Panc1 (cell line): ENCODE data around the gene TWSG1. TPM values are rescaled to one million over a fixed set of nuclear protein-coding genes. Genes with fewer than 3 reads are reported as not detected.
"Not testable (repeated sequence)": the region's sequence is repeated elsewhere in the genome, so short reads cannot be mapped to it uniquely, and the experiment has no call there.

Experiments
- ATAC-seq: fragments of 200-7000 bp; cut with Tn5 transposase; 2 replicates; pipeline ENCODE4 v1.9.1; 2020; ENCODE audit warnings: mild to moderate bottlenecking, moderate library complexity
- BruUV-seq: library from RNA; stranded (reverse); fragments of 400-500 nt; replicated peaks from 2 replicates; lab custom pipeline; 2021; lab: Mats Ljungman, UMichigan
- CTCF ChIA-PET: fragments of 300-600 bp; sonication (Branson Sonifier 250); formaldehyde crosslinking; loops from one replicate; lab custom pipeline; 2022; ENCODE audit warnings: antibody characterized with exemption; lab: Charles Lee
- POLR2A ChIA-PET: fragments of 300-600 bp; sonication (Branson Sonifier 250); formaldehyde crosslinking; loops from one replicate; lab custom pipeline; 2022; ENCODE audit warnings: antibody characterized with exemption; lab: Charles Lee
- DNase-seq: peaks from one replicate; pipeline ENCODE4 v3.0.0-alpha.2; 2010; ENCODE audit warnings: low read depth, low spot score
- H3K27ac ChIP-seq: 2 replicates; pipeline ENCODE4 v1.5.1; 2011; ENCODE audit warnings: mild to moderate bottlenecking, low read length, inconsistent platforms
- H3K27me3 ChIP-seq: fragments of 200-500 bp; sonication (Bioruptor generic); 2 replicates; pipeline ENCODE4 v1.6.0; 2014; ENCODE audit warnings: low read length, inconsistent platforms; ENCODE audit not compliant: control insufficient read depth, insufficient read depth
- H3K36me3 ChIP-seq: fragments of 200-500 bp; sonication (Bioruptor generic); 2 replicates; pipeline ENCODE4 v1.5.1; 2014; ENCODE audit warnings: inconsistent platforms, mild to moderate bottlenecking, low read length, moderate library complexity; ENCODE audit not compliant: control insufficient read depth, insufficient read depth
- H3K4me1 ChIP-seq: 2 replicates; pipeline ENCODE4 v1.5.1; 2011; ENCODE audit warnings: inconsistent platforms, mild to moderate bottlenecking, low read length, moderate library complexity; ENCODE audit not compliant: control insufficient read depth, insufficient read depth
- H3K4me3 ChIP-seq, 2 experiments: 2 replicates each; pipeline ENCODE4 v1.5.1; 2011 to 2012; ENCODE audit warnings: low read depth in 2 of 2, low read length in 2 of 2, mild to moderate bottlenecking in 2 of 2, inconsistent platforms in 1 of 2, moderate library complexity in 1 of 2
- H3K9me3 ChIP-seq: fragments of 200-500 bp; sonication (Bioruptor generic); 2 replicates; pipeline ENCODE4 v1.5.1; 2014; ENCODE audit warnings: low read depth, mild to moderate bottlenecking, inconsistent platforms, low read length, moderate library complexity; ENCODE audit not compliant: control insufficient read depth, insufficient read depth
- POLR2AphosphoS5 ChIP-seq: IDR thresholded peaks from 2 replicates; pipeline ENCODE4 v1.6.1; 2012; ENCODE audit warnings: mild to moderate bottlenecking, low read depth, low read length, moderate library complexity
- SIN3A ChIP-seq: IDR thresholded peaks from 2 replicates; pipeline ENCODE4 v1.6.1; 2012; ENCODE audit warnings: low read depth, mild to moderate bottlenecking, low read length, moderate library complexity, borderline replicate concordance; ENCODE audit not compliant: insufficient read depth
- TCF7L2 ChIP-seq: IDR thresholded peaks from 2 replicates; pipeline ENCODE4 v1.6.1; 2011; ENCODE audit warnings: mild to moderate bottlenecking, low read depth, low read length, inconsistent platforms
- in situ Hi-C: cut with HindIII; loops from 2 replicates; pipeline ENCODE4 v1.10.0; 2016; ENCODE audit warnings: low sequenced_read_pairs, low pct_unique_long_range_greater_than_20kb
- intact Hi-C: fragments of 100-400 bp; cut with micrococcal nuclease; formaldehyde crosslinking; loops from one replicate; pipeline ENCODE4 v1.10.0; 2022; ENCODE audit not compliant: unreplicated experiment
- total RNA-seq: library from RNA; stranded (reverse); gene quantifications from one replicate; pipeline ENCODE4 v1.2.1, GENCODE V29; 2021; ENCODE audit not compliant: unreplicated experiment
- TF ChIP-seq, protein P1 (sequence below): fragments of 450-650 bp; IDR thresholded peaks from 2 replicates; pipeline ENCODE4 v1.5.1; 2017; ENCODE audit warnings: mild to moderate bottlenecking
- TF ChIP-seq, protein P2 (sequence below), 2 experiments: IDR thresholded peaks; 2 replicates each; pipeline ENCODE4 v1.6.1; 2011 to 2012; ENCODE audit warnings: low read depth in 2 of 2, control low read depth in 1 of 2, low read length in 1 of 2, mild to moderate bottlenecking in 1 of 2, moderate library complexity in 1 of 2; ENCODE audit not compliant: insufficient read depth in 1 of 2

TWSG1 gene
- total RNA-seq, 1 experiment from 2014 or later, result 54.1 TPM

DNA sequence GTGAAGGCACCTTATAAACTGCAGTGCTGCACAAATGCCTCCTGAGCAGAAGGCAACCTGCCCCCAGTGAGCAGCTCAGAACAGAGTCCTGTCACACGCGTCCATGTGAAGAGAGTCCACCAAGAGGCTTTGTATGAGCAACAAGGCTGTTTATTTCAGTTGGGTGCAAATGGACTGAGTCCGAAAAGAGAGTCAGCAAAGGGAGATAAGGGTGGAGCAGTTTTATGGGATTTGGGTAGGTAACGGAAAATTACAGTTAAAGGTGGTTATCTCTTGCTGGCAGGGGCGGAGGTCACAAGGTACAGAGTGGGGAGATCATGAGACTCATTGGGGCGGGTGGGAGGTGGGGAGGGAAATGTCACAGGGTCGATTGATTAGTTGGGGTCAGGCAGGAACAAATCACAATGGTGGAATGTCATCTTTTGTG, 87.3 kb downstream of the TWSG1 start:
- Histone ChIP-seq H3K4me1 (peaks cover 19% of the 10 kb centered on the region), H3K36me3 (no peaks in the 10 kb centered on the region), H3K4me3 (no peak overlapping the region), H3K27ac (no peak overlapping the region), H3K9me3 (no peaks in the 10 kb centered on the region; the same call in 1 of the 2 replicates), H3K27me3 (no peaks in the 10 kb centered on the region)
- ChIA-PET CTCF (no interaction called here), POLR2A (no interaction called here)
- ATAC-seq (no peak), DNase-seq (no peak)
- in situ Hi-C loops, result no loop called here
- no TSS peak for BruUV-seq
- intact Hi-C loops, result no loop called here
- TF ChIP-seq SIN3A (no peak), TCF7L2 (no peak), POLR2AphosphoS5 (no peak)
- TF ChIP-seq, protein P1, sequence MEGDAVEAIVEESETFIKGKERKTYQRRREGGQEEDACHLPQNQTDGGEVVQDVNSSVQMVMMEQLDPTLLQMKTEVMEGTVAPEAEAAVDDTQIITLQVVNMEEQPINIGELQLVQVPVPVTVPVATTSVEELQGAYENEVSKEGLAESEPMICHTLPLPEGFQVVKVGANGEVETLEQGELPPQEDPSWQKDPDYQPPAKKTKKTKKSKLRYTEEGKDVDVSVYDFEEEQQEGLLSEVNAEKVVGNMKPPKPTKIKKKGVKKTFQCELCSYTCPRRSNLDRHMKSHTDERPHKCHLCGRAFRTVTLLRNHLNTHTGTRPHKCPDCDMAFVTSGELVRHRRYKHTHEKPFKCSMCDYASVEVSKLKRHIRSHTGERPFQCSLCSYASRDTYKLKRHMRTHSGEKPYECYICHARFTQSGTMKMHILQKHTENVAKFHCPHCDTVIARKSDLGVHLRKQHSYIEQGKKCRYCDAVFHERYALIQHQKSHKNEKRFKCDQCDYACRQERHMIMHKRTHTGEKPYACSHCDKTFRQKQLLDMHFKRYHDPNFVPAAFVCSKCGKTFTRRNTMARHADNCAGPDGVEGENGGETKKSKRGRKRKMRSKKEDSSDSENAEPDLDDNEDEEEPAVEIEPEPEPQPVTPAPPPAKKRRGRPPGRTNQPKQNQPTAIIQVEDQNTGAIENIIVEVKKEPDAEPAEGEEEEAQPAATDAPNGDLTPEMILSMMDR, result no peak
- TF ChIP-seq, protein P2, sequence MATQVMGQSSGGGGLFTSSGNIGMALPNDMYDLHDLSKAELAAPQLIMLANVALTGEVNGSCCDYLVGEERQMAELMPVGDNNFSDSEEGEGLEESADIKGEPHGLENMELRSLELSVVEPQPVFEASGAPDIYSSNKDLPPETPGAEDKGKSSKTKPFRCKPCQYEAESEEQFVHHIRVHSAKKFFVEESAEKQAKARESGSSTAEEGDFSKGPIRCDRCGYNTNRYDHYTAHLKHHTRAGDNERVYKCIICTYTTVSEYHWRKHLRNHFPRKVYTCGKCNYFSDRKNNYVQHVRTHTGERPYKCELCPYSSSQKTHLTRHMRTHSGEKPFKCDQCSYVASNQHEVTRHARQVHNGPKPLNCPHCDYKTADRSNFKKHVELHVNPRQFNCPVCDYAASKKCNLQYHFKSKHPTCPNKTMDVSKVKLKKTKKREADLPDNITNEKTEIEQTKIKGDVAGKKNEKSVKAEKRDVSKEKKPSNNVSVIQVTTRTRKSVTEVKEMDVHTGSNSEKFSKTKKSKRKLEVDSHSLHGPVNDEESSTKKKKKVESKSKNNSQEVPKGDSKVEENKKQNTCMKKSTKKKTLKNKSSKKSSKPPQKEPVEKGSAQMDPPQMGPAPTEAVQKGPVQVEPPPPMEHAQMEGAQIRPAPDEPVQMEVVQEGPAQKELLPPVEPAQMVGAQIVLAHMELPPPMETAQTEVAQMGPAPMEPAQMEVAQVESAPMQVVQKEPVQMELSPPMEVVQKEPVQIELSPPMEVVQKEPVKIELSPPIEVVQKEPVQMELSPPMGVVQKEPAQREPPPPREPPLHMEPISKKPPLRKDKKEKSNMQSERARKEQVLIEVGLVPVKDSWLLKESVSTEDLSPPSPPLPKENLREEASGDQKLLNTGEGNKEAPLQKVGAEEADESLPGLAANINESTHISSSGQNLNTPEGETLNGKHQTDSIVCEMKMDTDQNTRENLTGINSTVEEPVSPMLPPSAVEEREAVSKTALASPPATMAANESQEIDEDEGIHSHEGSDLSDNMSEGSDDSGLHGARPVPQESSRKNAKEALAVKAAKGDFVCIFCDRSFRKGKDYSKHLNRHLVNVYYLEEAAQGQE (IDR thresholded peaks at IDR 0.05; ENCODE audit: insufficient read depth in 1 of 2, low read depth in 2 of 2, low read length in 1 of 2), result no peak

DNA sequence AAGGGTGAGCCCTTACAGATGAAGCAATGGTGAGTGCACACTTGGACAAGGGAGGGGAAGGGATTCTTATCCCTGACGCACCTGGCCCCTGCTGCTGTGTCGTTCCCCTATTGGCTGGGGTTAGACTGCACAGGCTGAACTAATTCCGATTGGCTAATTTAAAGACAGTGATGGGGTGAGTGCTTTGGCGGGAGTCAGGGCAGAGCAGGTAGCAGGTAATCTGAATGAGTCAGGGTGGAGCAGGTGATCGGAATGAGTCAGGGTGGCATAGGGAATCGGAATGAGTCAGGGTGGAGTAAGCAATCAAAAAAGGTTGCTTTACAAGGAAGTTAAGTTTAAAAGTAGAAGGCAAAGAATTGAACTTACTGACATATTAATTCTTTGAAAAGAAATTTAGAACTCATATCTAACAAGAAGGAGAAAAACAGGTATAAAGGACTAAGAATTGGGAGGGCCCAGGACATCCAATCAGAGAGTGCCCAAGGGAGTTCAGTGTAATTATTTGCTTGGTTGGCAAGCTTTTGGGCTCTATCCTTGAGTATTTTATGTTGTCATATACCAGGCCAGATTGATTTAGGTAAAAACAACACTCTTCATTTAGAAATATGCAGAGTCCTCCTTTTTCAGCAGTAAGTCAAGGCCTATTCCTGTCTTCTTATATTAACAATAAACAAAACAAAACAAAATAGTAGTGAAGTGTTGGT, 88.4 kb downstream of the TWSG1 start:
- no peaks in the 10 kb centered on the region for H3K27me3 ChIP-seq
- H3K4me1 ChIP-seq, result peaks cover 9% of the 10 kb centered on the region
- no peak for TF ChIP-seq SIN3A
- TF ChIP-seq, protein P2 (IDR thresholded peaks at IDR 0.05; ENCODE audit: insufficient read depth in 1 of 2, low read depth in 2 of 2, low read length in 1 of 2), result no peak
- no peak for TF ChIP-seq POLR2AphosphoS5
- TF ChIP-seq, protein P1, result no peak
- TF ChIP-seq TCF7L2, result no peak
- no peaks in the 10 kb centered on the region; the same call in 1 of the 2 replicates for H3K9me3 ChIP-seq
- CTCF ChIA-PET, result no interaction called here
- intact Hi-C loops, result no loop called here
- no TSS peak for BruUV-seq
- H3K4me3 ChIP-seq, result no peak overlapping the region
- no peak for DNase-seq
- no peaks in the 10 kb centered on the region for H3K36me3 ChIP-seq
- POLR2A ChIA-PET, result no interaction called here
- no peak for ATAC-seq
- in situ Hi-C loops, result no loop called here
- no peak overlapping the region for H3K27ac ChIP-seq

DNA sequence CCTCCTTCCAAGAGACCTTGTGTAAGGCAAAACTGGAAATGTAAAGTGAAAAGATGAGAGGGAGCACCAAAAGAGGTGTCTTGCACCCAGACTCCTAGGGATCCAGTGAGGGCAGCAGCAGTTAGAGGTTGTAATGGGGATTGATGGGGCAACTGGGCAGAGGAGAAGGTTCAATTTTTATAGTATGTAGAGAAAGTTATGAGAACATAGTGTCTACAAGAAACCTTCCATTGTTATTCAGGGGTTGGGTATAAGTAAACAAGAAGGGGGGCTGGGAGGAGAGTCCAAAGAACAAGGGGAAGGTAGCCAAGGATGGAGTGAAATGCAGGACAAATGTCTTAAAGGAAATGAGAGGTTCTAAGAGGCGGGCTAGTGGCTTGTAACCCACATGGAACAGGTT, 89.1 kb downstream of the TWSG1 start:
- intact Hi-C loops, result not testable (repeated sequence)

More for the DNA sequence above, 89.1 kb downstream of the TWSG1 start:
- ATAC-seq, in situ Hi-C loops, POLR2A ChIA-PET, H3K27me3 ChIP-seq, H3K4me3 ChIP-seq, H3K9me3 ChIP-seq, H3K36me3 ChIP-seq, CTCF ChIA-PET, H3K4me1 ChIP-seq, BruUV-seq, DNase-seq, H3K27ac ChIP-seq: not testable (repeated sequence)
